ENCODE measurements around the gene MUC21. TPM values are rescaled to one million over a fixed set of nuclear protein-coding genes. Genes with fewer than 3 reads are reported as not detected.
A peak's percentile ranks its signal among the peaks of the same experiment; 100 is the strongest.

The MUC21 gene
- total and polyA plus RNA-seq, 9 of the 15 experiments (the other 6 are each of a cell fraction or from before 2014, with no cell fraction given) = not detected

DNA sequence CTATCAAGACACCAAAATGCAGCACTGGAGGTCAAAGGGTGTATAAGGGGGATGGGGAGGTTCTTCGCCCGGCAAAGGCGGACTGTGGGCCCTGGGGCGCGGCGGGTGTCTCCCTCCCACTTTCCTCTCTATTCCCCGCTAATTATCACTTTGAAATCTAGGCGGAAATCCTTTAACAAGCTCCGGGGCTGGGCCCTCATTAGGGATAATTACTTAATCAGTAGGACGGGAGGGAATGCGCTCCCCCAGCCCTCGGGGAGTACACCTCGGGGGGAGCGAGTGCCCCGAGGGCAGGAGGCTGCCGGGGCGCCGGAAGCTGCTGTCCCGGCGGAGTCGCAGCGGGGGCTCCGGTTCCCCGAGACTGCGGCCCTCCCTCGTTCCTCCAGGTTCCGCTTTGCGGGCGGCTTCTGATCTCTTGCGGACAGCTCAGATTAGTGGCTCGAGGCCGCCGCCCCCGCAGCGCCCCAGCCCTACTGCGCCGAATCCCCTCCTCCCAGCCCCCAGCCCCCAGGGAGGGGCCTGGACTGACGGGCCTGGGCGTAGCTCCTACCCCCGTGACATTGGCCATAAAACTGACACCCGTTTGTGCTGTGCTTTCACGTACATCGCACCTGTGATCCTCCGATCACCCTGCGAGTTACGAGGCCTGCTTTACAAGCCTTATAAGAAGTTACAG is 28.0 kb upstream of the MUC21 start (continued):
- TF ChIP-seq TCF7L2 (IDR thresholded peaks at IDR 0.05; ENCODE audit: low read depth, low read length) (no peak), GTF2F1 (IDR thresholded peaks at IDR 0.05; ENCODE audit: low read depth, low read length) (no peak), SLC30A9 (CRISPR knock-in tag; IDR thresholded peaks at IDR 0.05) (no peak), TRIM24 (IDR thresholded peaks at IDR 0.05) (peak in 1 of 2 experiments; percentile 97; a peak in 2 of 4 replicates), DDX20 (tag; IDR thresholded peaks at IDR 0.05; ENCODE audit: low read depth) (no peak), FOSL1 (tag; conservative IDR thresholded peaks at IDR 0.05) (0 out of 2 replicates have a peak, but pooled peaks have one; percentile 27), THRA (IDR thresholded peaks at IDR 0.05) (no peak), TFAM (CRISPR knock-in tag; conservative IDR thresholded peaks at IDR 0.05) (no peak), C11orf30 (IDR thresholded peaks at IDR 0.05; ENCODE audit: low read depth) (peak; percentile 36; the same call in 1 of the 2 replicates), ZNF274 (IDR thresholded peaks at IDR 0.05; ENCODE audit: borderline replicate concordance, low read depth, low read length) (no peak), ZC3H11A (IDR thresholded peaks at IDR 0.05; ENCODE audit: low read depth, low read length) (no peak), ZNF140 (CRISPR knock-in tag; IDR thresholded peaks at IDR 0.05) (no peak), SMARCE1 (IDR thresholded peaks at IDR 0.05) (no peak; the same call in none of the 2 replicates), ZNF583 (CRISPR knock-in tag; IDR thresholded peaks at IDR 0.05) (no peak), RFX5 (IDR thresholded peaks at IDR 0.05; ENCODE audit: low read depth, low read length) (no peak), SAP30 (IDR thresholded peaks at IDR 0.05; ENCODE audit: borderline replicate concordance, insufficient read depth, low read depth, low read length, poor library complexity, severe bottlenecking) (no peak)
- TF ChIP-seq, protein P1, sequence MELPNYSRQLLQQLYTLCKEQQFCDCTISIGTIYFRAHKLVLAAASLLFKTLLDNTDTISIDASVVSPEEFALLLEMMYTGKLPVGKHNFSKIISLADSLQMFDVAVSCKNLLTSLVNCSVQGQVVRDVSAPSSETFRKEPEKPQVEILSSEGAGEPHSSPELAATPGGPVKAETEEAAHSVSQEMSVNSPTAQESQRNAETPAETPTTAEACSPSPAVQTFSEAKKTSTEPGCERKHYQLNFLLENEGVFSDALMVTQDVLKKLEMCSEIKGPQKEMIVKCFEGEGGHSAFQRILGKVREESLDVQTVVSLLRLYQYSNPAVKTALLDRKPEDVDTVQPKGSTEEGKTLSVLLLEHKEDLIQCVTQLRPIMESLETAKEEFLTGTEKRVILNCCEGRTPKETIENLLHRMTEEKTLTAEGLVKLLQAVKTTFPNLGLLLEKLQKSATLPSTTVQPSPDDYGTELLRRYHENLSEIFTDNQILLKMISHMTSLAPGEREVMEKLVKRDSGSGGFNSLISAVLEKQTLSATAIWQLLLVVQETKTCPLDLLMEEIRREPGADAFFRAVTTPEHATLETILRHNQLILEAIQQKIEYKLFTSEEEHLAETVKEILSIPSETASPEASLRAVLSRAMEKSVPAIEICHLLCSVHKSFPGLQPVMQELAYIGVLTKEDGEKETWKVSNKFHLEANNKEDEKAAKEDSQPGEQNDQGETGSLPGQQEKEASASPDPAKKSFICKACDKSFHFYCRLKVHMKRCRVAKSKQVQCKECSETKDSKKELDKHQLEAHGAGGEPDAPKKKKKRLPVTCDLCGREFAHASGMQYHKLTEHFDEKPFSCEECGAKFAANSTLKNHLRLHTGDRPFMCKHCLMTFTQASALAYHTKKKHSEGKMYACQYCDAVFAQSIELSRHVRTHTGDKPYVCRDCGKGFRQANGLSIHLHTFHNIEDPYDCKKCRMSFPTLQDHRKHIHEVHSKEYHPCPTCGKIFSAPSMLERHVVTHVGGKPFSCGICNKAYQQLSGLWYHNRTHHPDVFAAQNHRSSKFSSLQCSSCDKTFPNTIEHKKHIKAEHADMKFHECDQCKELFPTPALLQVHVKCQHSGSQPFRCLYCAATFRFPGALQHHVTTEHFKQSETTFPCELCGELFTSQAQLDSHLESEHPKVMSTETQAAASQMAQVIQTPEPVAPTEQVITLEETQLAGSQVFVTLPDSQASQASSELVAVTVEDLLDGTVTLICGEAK (IDR thresholded peaks at IDR 0.05) = peak; percentile 97
- TF ChIP-seq, protein P1 (CRISPR knock-in tag; IDR thresholded peaks at IDR 0.05) = no peak
- TF ChIP-seq, protein P2, sequence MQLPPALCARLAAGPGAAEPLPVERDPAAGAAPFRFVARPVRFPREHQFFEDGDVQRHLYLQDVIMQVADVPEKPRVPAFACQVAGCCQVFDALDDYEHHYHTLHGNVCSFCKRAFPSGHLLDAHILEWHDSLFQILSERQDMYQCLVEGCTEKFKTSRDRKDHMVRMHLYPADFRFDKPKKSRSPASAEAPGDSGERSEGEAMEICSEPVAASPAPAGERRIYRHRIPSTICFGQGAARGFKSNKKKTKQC (CRISPR knock-in tag; IDR thresholded peaks at IDR 0.05) = no peak
